B cell (primary cell): ENCODE measurements around the gene NKAIN2. TPM values are rescaled to one million over a fixed set of nuclear protein-coding genes. Genes with fewer than 3 reads are reported as not detected.

Source experiments
- ATAC-seq: fragments of 200-7000 bp; cut with Tn5 transposase; one replicate; pipeline ENCODE4 v1.10.0; 2021; ENCODE audit warnings: low read depth, mild to moderate bottlenecking, moderate number of reproducible peaks, moderate library complexity
- CTCF ChIA-PET: fragments of 350-600 bp; sonication (Branson Sonifier 250); formaldehyde crosslinking; loops from one replicate; lab custom pipeline; 2021; ENCODE audit warnings: antibody characterized with exemption, inconsistent platforms; lab: Charles Lee
- POLR2A ChIA-PET: fragments of 350-600 bp; sonication (Branson Sonifier 250); formaldehyde crosslinking; loops from one replicate; lab custom pipeline; 2021; ENCODE audit warnings: antibody characterized with exemption; lab: Charles Lee
- DNase-seq: peaks from one replicate; pipeline ENCODE4 v3.0.0; 2013
- H2AFZ ChIP-seq: 2 replicates; pipeline ENCODE4 v1.6.1; 2012; ENCODE audit warnings: mild to moderate bottlenecking, low read depth, low read length; ENCODE audit not compliant: insufficient read depth, poor library complexity, severe bottlenecking
- H3K27ac ChIP-seq, 2 donors: 1 replicate in 1 of 2; 2 replicates in 1 of 2; pipeline ENCODE4 v1.5.1; 2012 to 2013; ENCODE audit warnings: low read length in 2 of 2, mild to moderate bottlenecking in 2 of 2, moderate library complexity in 1 of 2
- H3K27me3 ChIP-seq, 4 experiments: fragments of 200-600 bp in 1 of 4; sonication (generic) in 1 of 4; replicated peaks in 1 of 4; 1 replicate in 2 of 4; 2 replicates in 2 of 4; pipeline versions ENCODE4 v1.6.1 to v1.7.0; 2013 to 2016; ENCODE audit warnings: low read length in 3 of 4, mild to moderate bottlenecking in 2 of 4, mixed read lengths in 1 of 4, moderate library complexity in 1 of 4; ENCODE audit not compliant: insufficient read depth in 4 of 4, control insufficient read depth in 3 of 4; ENCODE audit errors: control extremely low read depth in 1 of 4
- H3K36me3 ChIP-seq, 2 experiments: replicated peaks in 1 of 2; 1 replicate in 1 of 2; 2 replicates in 1 of 2; pipeline versions ENCODE4 v1.6.1 to v1.7.1; 2013; ENCODE audit warnings: low read length in 1 of 2; ENCODE audit not compliant: insufficient read depth in 2 of 2, control insufficient read depth in 1 of 2; ENCODE audit errors: control extremely low read depth in 1 of 2, extremely low read depth in 1 of 2
- H3K4me1 ChIP-seq, 2 donors: fragments of 200-600 bp in 1 of 2; sonication (generic) in 1 of 2; 1 replicate in 1 of 2; 2 replicates in 1 of 2; pipeline versions ENCODE4 v1.5.1 to v1.6.1; 2013 to 2017; ENCODE audit warnings: low read length in 2 of 2; ENCODE audit not compliant: control insufficient read depth in 2 of 2, insufficient read depth in 2 of 2
- H3K4me2 ChIP-seq: replicated peaks from 2 replicates; pipeline ENCODE3; 2012; ENCODE audit warnings: mild to moderate bottlenecking, low read depth, low read length; ENCODE audit not compliant: poor library complexity, severe bottlenecking
- H3K4me3 ChIP-seq, 5 experiments: fragments of 200-600 bp in 1 of 5; sonication (generic) in 1 of 5; 1 replicate in 3 of 5; 2 replicates in 2 of 5; pipeline versions ENCODE4 v1.5.1 to v1.7.0; 2011 to 2016; ENCODE audit warnings: low read length in 4 of 5, mild to moderate bottlenecking in 4 of 5, low read depth in 2 of 5, control low read depth in 1 of 5, moderate library complexity in 1 of 5; ENCODE audit not compliant: insufficient read depth in 1 of 5; ENCODE audit errors: control extremely low read depth in 1 of 5, extremely low read depth in 1 of 5
- H3K79me2 ChIP-seq: fragments of 200-600 bp; sonication (generic); one replicate; pipeline ENCODE4 v1.6.0; 2016; ENCODE audit warnings: low read length; ENCODE audit not compliant: control insufficient read depth, insufficient read depth
- H3K9ac ChIP-seq: fragments of 200-600 bp; sonication (generic); 2 replicates; pipeline ENCODE4 v1.6.1; 2017; ENCODE audit warnings: mild to moderate bottlenecking, low read length, moderate library complexity
- H3K9me3 ChIP-seq, 3 donors: one replicate each; pipeline versions ENCODE4 v1.6.1 to v1.7.1; 2013; ENCODE audit warnings: low read length in 2 of 3; ENCODE audit not compliant: control insufficient read depth in 2 of 3, insufficient read depth in 1 of 3; ENCODE audit errors: control extremely low read depth in 1 of 3
- H4K20me1 ChIP-seq: 2 replicates; pipeline ENCODE4 v1.6.0; 2012; ENCODE audit warnings: mild to moderate bottlenecking, low read length; ENCODE audit not compliant: insufficient read depth, control insufficient read depth, poor library complexity, severe bottlenecking
- H3K27ac Mint-ChIP-seq: one replicate; pipeline ENCODE4 v1.8.0; 2021; ENCODE audit warnings: mixed read lengths
- H3K27me3 Mint-ChIP-seq: one replicate; pipeline ENCODE4 v1.8.0; 2021; ENCODE audit warnings: mixed read lengths
- H3K4me1 Mint-ChIP-seq: one replicate; pipeline ENCODE4 v1.8.0; 2021; ENCODE audit warnings: mixed read lengths
- H3K4me3 Mint-ChIP-seq: one replicate; pipeline ENCODE4 v1.8.0; 2021; ENCODE audit warnings: mixed read lengths
- H3K9me3 Mint-ChIP-seq: one replicate; pipeline ENCODE4 v1.8.0; 2022; ENCODE audit warnings: mixed read lengths; ENCODE audit not compliant: insufficient read depth
- EZH2 ChIP-seq: IDR thresholded peaks from 2 replicates; pipeline ENCODE4 v1.6.1; 2012; ENCODE audit warnings: borderline replicate concordance, low read depth, mild to moderate bottlenecking, moderate library complexity, low read length; ENCODE audit not compliant: insufficient read depth, poor library complexity, severe bottlenecking
- WGBS: methylation state at CpG from one replicate; pipeline ENCODE4 v1.1.5; 2013; ENCODE audit warnings: missing lambda C conversion rate; ENCODE audit not compliant: insufficient coverage; 5-methylcytosine and 5-hydroxymethylcytosine counted together
- intact Hi-C: fragments of 100-400 bp; cut with micrococcal nuclease; formaldehyde crosslinking; loops from one replicate; pipeline ENCODE4 v1.10.0; 2022
- polyA plus RNA-seq: library from polyadenylated mRNA; depleted of rRNA; stranded (reverse); fragments of >200 nt; gene quantifications from 2 replicates; pipeline ENCODE4 v1.2.3, GENCODE V29; 2012
- total RNA-seq, 2 donors: library from RNA; stranded (reverse); fragments of 120-200 nt in 1 of 2; gene quantifications; 1 replicate in 1 of 2; 2 replicates in 1 of 2; pipeline versions ENCODE4 v1.2.3 to v1.2.4, GENCODE V29; 2013 to 2022
- TF ChIP-seq, protein P1 (sequence below): fragments of 200-600 bp; IDR thresholded peaks from one replicate; pipeline ENCODE4 v1.8.0; 2022; ENCODE audit warnings: antibody characterized with exemption, mild to moderate bottlenecking

NKAIN2 gene
- total and polyA plus RNA-seq, 2 donors (not counting 1 experiment from before 2014, with no cell fraction given), result not detected

GRCh38 chr6:124319410-124319809 is 515.7 kb downstream of the NKAIN2 start:
- Histone ChIP-seq H3K4me3 (no peak overlapping the region), H4K20me1 (no peaks in the 10 kb centered on the region), H3K4me2 (no peak overlapping the region), H3K27me3 (no peaks in the 10 kb centered on the region), H2AFZ (no peak overlapping the region), H3K36me3 (no peaks in the 10 kb centered on the region), H3K9me3 (no peaks in the 10 kb centered on the region), H3K4me1 (no peaks in the 10 kb centered on the region), H3K79me2 (no peaks in the 10 kb centered on the region), H3K27ac (no peak overlapping the region), H3K9ac (no peak overlapping the region)
- Mint-ChIP-seq H3K4me1 (no peaks in the 10 kb centered on the region), H3K27ac (no peak overlapping the region), H3K27me3 (no peaks in the 10 kb centered on the region), H3K4me3 (no peak overlapping the region), H3K9me3 (no peaks in the 10 kb centered on the region)
- TF ChIP-seq, protein P1, sequence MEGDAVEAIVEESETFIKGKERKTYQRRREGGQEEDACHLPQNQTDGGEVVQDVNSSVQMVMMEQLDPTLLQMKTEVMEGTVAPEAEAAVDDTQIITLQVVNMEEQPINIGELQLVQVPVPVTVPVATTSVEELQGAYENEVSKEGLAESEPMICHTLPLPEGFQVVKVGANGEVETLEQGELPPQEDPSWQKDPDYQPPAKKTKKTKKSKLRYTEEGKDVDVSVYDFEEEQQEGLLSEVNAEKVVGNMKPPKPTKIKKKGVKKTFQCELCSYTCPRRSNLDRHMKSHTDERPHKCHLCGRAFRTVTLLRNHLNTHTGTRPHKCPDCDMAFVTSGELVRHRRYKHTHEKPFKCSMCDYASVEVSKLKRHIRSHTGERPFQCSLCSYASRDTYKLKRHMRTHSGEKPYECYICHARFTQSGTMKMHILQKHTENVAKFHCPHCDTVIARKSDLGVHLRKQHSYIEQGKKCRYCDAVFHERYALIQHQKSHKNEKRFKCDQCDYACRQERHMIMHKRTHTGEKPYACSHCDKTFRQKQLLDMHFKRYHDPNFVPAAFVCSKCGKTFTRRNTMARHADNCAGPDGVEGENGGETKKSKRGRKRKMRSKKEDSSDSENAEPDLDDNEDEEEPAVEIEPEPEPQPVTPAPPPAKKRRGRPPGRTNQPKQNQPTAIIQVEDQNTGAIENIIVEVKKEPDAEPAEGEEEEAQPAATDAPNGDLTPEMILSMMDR, result no peak
- TF ChIP-seq EZH2, result no peak
- ATAC-seq (no peak), DNase-seq (no peak)
- intact Hi-C loops, result no loop called here
- CTCF ChIA-PET, result no interaction called here
- POLR2A ChIA-PET, result no interaction called here
- WGBS, result no CpG with 5 or more reads among the region's 2 CpGs

- Mint-ChIP-seq H3K4me3 (no peak overlapping the region), H3K27me3 (no peaks in the 10 kb centered on the region), H3K4me1 (no peaks in the 10 kb centered on the region), H3K9me3 (no peaks in the 10 kb centered on the region), H3K27ac (no peak overlapping the region)
- Histone ChIP-seq H3K9ac (no peak overlapping the region), H4K20me1 (no peaks in the 10 kb centered on the region), H3K27ac (no peak overlapping the region), H3K9me3 (no peaks in the 10 kb centered on the region), H3K79me2 (no peaks in the 10 kb centered on the region), H3K4me1 (no peaks in the 10 kb centered on the region), H3K4me2 (no peak overlapping the region), H2AFZ (no peak overlapping the region), H3K27me3 (no peaks in the 10 kb centered on the region), H3K4me3 (no peak overlapping the region), H3K36me3 (no peaks in the 10 kb centered on the region)
- ATAC-seq (no peak), DNase-seq (no peak)
- intact Hi-C loops, result no loop called here
- no peak for TF ChIP-seq EZH2
- TF ChIP-seq, protein P1, result no peak
- ChIA-PET POLR2A (no interaction called here), CTCF (no interaction called here)
Measured at GRCh38 chr6:124324237-124324636, 520.6 kb downstream of the NKAIN2 start.
